ENCODE measurements around the gene SPRR2B.

DNA sequence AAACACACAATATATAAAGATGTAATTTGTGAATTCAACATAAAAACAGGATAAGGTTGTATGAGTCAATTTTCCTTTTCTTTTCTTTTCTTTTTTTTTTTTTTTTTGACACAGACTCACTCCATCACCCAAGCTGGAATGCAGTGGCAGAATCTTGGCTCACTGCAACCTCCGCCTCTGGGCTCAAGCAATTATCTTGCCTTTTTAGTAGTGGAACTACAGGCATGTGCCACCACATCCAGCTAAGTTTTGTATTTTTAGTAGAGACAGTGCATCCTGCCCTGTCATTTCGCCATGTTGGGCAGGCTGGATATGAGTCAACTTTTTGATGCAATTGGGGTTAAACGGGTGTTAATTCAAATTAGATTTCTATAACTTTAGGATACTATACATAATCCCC lies 10.3 kb upstream of the SPRR2B start:
- TF ChIP-seq TAF1 (IDR thresholded peaks at IDR 0.05; ENCODE audit: borderline replicate concordance, low read depth, low read length), result no peak
- TF ChIP-seq CTCF (IDR thresholded peaks at IDR 0.05 in 2 of 3, conservative IDR thresholded peaks at IDR 0.05 in 1 of 3; ENCODE audit: control insufficient read depth in 2 of 3, extremely low read depth in 1 of 3, insufficient read depth in 1 of 3, low read depth in 3 of 3, low read length in 3 of 3), result no peak
- no peak for TF ChIP-seq MTA3 (IDR thresholded peaks at IDR 0.05; ENCODE audit: borderline replicate concordance, low read length)
